K562 (cell line): ENCODE results near the gene HAUS1. TPM values are rescaled to one million over a fixed set of nuclear protein-coding genes. Genes with fewer than 3 reads are reported as not detected.

Experiments used
- ADNP ChIP-seq: fragments of 200-800 bp; sonication (Bioruptor generic); IDR thresholded peaks from 2 replicates; pipeline ENCODE4 v1.6.1; 2016; ENCODE audit warnings: missing genetic modification characterization, missing compliant biosample characterization
- BCLAF1 ChIP-seq, 2 experiments: fragments of 450-650 bp in 1 of 2; IDR thresholded peaks; 2 replicates each; pipeline ENCODE4 v1.6.1; 2011 to 2017; ENCODE audit warnings: low read depth in 2 of 2, antibody characterized with exemption in 1 of 2, borderline replicate concordance in 1 of 2, low read length in 1 of 2, mild to moderate bottlenecking in 1 of 2, mixed read lengths in 1 of 2; ENCODE audit not compliant: control insufficient read depth in 1 of 2
- CAMTA2 ChIP-seq: fragments of 250-450 bp; sonication (Bioruptor Pico); conservative IDR thresholded peaks from 2 replicates; pipeline ENCODE4 v1.5.1; 2022
- DEAF1 ChIP-seq: fragments of 450-650 bp; formaldehyde crosslinking; IDR thresholded peaks from 2 replicates; pipeline ENCODE4 v1.4.0; 2020; ENCODE audit warnings: mild to moderate bottlenecking, moderate library complexity
- FOXO4 ChIP-seq: fragments of 450-650 bp; formaldehyde crosslinking; IDR thresholded peaks from 2 replicates; pipeline ENCODE4 v1.4.0; 2020; ENCODE audit warnings: mild to moderate bottlenecking, moderate library complexity
- HOMEZ ChIP-seq: fragments of 250-450 bp; sonication (Bioruptor Pico); IDR thresholded peaks from 2 replicates; pipeline ENCODE4 v1.4.0; 2020; ENCODE audit warnings: mild to moderate bottlenecking, moderate library complexity
- JUND ChIP-seq, 2 experiments: IDR thresholded peaks; 2 replicates in 1 of 2; 3 replicates in 1 of 2; pipeline ENCODE4 v1.6.1; 2011; ENCODE audit warnings: borderline replicate concordance in 2 of 2, low read depth in 2 of 2, low read length in 2 of 2, improper control_type of control experiment in 1 of 2, missing biosample characterization in 1 of 2, missing genetic modification characterization in 1 of 2, missing genetic modification reagents in 1 of 2
- KLF1 ChIP-seq: fragments of 450-650 bp; IDR thresholded peaks from 2 replicates; pipeline ENCODE4 v1.6.1; 2016; ENCODE audit warnings: missing genetic modification characterization, missing compliant biosample characterization
- MTF1 ChIP-seq: fragments of 250-450 bp; sonication (Bioruptor Pico); IDR thresholded peaks from 2 replicates; pipeline ENCODE4 v1.9.0; 2021; ENCODE audit warnings: moderate library complexity, mild to moderate bottlenecking, inconsistent platforms, borderline replicate concordance
- NFE2 ChIP-seq: IDR thresholded peaks from 2 replicates; pipeline ENCODE4 v1.6.1; 2014; ENCODE audit warnings: antibody characterized with exemption, low read depth
- SREBF2 ChIP-seq: sonication (generic); formaldehyde crosslinking; IDR thresholded peaks from 2 replicates; pipeline ENCODE4 v1.4.0; 2020; ENCODE audit warnings: mild to moderate bottlenecking, missing genetic modification reagents
- SRSF3 ChIP-seq: fragments of 200-400 bp; formaldehyde crosslinking; IDR thresholded peaks from 2 replicates; pipeline ENCODE4 v1.6.1; 2016; ENCODE audit warnings: mild to moderate bottlenecking, low read length, moderate library complexity; ENCODE audit not compliant: insufficient read depth
- SUPT5H ChIP-seq: fragments of 450-650 bp; IDR thresholded peaks from 2 replicates; pipeline ENCODE4 v1.6.1; 2016
- ZBTB8A ChIP-seq: fragments of 450-650 bp; IDR thresholded peaks from 2 replicates; pipeline ENCODE4 v1.6.1; 2018; ENCODE audit warnings: mild to moderate bottlenecking, moderate library complexity; ENCODE audit not compliant: partially characterized antibody
- polyA plus RNA-seq, 8 experiments: library from polyadenylated mRNA; depleted of rRNA in 4 of 8; stranded (reverse) in 5 of 8; unstranded in 3 of 8; fragments of >200 nt; fragmentation: Nextera tagmentation in 2 of 8; fragmentation: Illumina TruSeq in 1 of 8; extraction: Ambion mirVana in 2 of 8; extraction: Trizol in 1 of 8; gene quantifications; 2 replicates each; pipeline versions ENCODE4 v1.2.1 to v1.2.3, GENCODE V29; 2011 to 2014; ENCODE audit warnings: inconsistent platforms in 1 of 8, missing spikeins in 1 of 8
- total RNA-seq, 7 experiments: library from RNA; depleted of rRNA in 6 of 7; stranded (reverse); fragments of >200 nt in 6 of 7; fragmentation: Illumina TruSeq in 2 of 7; extraction: Trizol in 2 of 7; gene quantifications; 2 replicates each; pipeline versions ENCODE4 v1.2.1 to v1.2.3, GENCODE V29; 2011 to 2021; ENCODE audit warnings: low replicate concordance in 1 of 7

HAUS1 gene
- total and polyA plus RNA-seq, 9 of the 15 experiments (the other 6 are each of a cell fraction or from before 2014, with no cell fraction given) = 45.6 to 135 (median 76.3) TPM

GRCh38 chr18:46169464-46169941 lies 65.3 kb downstream of the HAUS1 start (continued):
- TF ChIP-seq ZBTB8A (no peak), SREBF2 (CRISPR knock-in tag) (no peak), ADNP (no peak), JUND (IDR thresholded peaks at IDR 0.05; ENCODE audit: borderline replicate concordance, low read depth, low read length) (peak; percentile 45; the same call in 1 of the 2 replicates), JUND (tag; IDR thresholded peaks at IDR 0.05; ENCODE audit: borderline replicate concordance, low read depth, low read length) (peak; percentile 55; the same call in 2 of the 3 replicates), BCLAF1 (IDR thresholded peaks at IDR 0.05; ENCODE audit: borderline replicate concordance in 1 of 2, control insufficient read depth in 1 of 2, low read depth in 2 of 2, low read length in 1 of 2) (no peak), CAMTA2 (CRISPR knock-in tag) (no peak), FOXO4 (CRISPR knock-in tag) (no peak), HOMEZ (CRISPR knock-in tag) (no peak), SUPT5H (no peak), MTF1 (CRISPR knock-in tag) (no peak), SRSF3 (no peak), KLF1 (tag) (no peak), DEAF1 (no peak), NFE2 (peak; percentile 33; the same call in 1 of the 2 replicates)
